HepG2 (cell line): ENCODE results near the gene C13orf46. TPM values are rescaled to one million over a fixed set of nuclear protein-coding genes. Genes with fewer than 3 reads are reported as not detected.

Experiments
- CCDC6 ChIP-seq: sonication (generic); formaldehyde crosslinking; IDR thresholded peaks from 2 replicates; pipeline ENCODE4 v1.8.1; 2022; ENCODE audit warnings: mild to moderate bottlenecking, missing genetic modification reagents, moderate library complexity
- TEAD2 ChIP-seq: sonication (generic); formaldehyde crosslinking; IDR thresholded peaks from 2 replicates; pipeline ENCODE4 v1.9.0; 2021; ENCODE audit warnings: missing genetic modification reagents
- ZNF318 ChIP-seq: sonication (generic); formaldehyde crosslinking; IDR thresholded peaks from 2 replicates; pipeline ENCODE4 v1.4.0; 2020; ENCODE audit warnings: mild to moderate bottlenecking, missing genetic modification reagents
- polyA plus RNA-seq, 8 experiments: library from polyadenylated mRNA; depleted of rRNA in 3 of 8; stranded (reverse) in 7 of 8; unstranded in 1 of 8; fragments of >200 nt; fragmentation: Illumina TruSeq in 4 of 8; extraction: Trizol in 4 of 8; gene quantifications; 2 replicates each; pipeline versions ENCODE4 v1.2.1 to v1.2.3, GENCODE V29; 2011 to 2016; ENCODE audit warnings: low read depth in 4 of 8, missing spikeins in 1 of 8, mixed read lengths in 1 of 8; ENCODE audit not compliant: insufficient read depth in 1 of 8
- total RNA-seq, 5 experiments: library from RNA; depleted of rRNA; stranded (reverse); fragments of >200 nt; fragmentation: Illumina TruSeq; extraction: Trizol; gene quantifications; 2 replicates each; pipeline ENCODE4 v1.2.3, GENCODE V29; 2016; ENCODE audit warnings: low read depth in 1 of 5

C13orf46 gene
- total and polyA plus RNA-seq, 2 of the 13 experiments (the other 11 are each of a cell fraction or from before 2014, with no cell fraction given): 0.01 TPM; not detected in 1

DNA sequence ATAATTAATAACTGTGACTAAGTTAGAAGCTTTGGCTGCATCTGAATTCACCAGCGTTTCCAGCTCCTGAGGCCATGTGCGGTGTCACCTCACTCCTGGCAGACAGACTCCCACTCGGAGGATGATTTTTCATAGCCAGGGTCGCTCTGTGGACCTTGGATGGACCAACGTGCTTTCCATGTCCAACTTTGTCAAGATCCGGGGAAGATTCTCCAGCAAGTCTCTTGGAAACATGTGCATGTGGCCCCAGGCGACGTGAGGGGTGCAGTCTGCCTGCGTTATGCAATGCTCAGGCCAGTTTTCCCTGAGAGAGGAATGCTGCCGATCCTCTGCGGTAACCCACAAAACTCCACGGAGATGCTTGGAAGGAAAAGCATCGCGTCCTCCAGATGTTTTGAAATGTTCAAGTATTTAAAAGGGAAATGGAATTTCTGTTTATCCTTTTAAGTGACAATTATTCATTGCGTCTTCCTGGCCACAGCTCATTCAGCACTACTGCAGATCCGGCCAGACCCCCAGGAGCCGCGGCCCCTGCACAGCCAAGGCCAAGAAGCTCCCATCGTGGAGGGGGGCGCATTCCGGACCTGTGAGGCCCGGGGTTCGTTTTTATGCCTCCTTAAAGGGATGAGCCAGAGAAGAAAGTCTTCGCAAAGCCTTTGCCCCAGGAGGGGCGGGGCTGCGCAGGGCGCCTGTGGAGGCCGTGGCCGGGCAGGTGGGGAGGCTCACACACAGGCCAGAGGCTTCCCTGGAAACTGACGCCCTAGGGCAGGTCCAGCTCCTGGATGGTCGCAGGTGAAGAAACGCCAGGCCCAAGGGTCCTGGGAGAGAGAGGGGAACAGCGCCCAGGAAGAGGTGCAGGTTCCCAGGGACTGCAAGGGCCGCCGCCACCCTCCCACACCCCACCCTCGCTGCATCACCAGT is 46.0 kb downstream of the C13orf46 start (continued):
- no peak for TF ChIP-seq ZNF318 (CRISPR knock-in tag)
- no peak for TF ChIP-seq TEAD2 (CRISPR knock-in tag)
- TF ChIP-seq CCDC6 (CRISPR knock-in tag): no peak
